HepG2 (cell line): ENCODE data around the gene MRPL10. TPM values are rescaled to one million over a fixed set of nuclear protein-coding genes. Genes with fewer than 3 reads are reported as not detected.

ENCODE experiments used
- BCL6 ChIP-seq: IDR thresholded peaks from 2 replicates; pipeline ENCODE4 v1.6.1; 2016; ENCODE audit warnings: missing genetic modification reagents, missing compliant biosample characterization
- CCDC6 ChIP-seq: sonication (generic); formaldehyde crosslinking; IDR thresholded peaks from 2 replicates; pipeline ENCODE4 v1.8.1; 2022; ENCODE audit warnings: mild to moderate bottlenecking, missing genetic modification reagents, moderate library complexity
- E2F1 ChIP-seq: sonication (generic); formaldehyde crosslinking; IDR thresholded peaks from 2 replicates; pipeline ENCODE4 v1.5.0; 2020; ENCODE audit warnings: missing genetic modification reagents
- JUND ChIP-seq: sonication (generic); formaldehyde crosslinking; IDR thresholded peaks from 2 replicates; pipeline ENCODE4 v1.8.0; 2022; ENCODE audit warnings: mild to moderate bottlenecking, missing genetic modification reagents
- MBD4 ChIP-seq: IDR thresholded peaks from 2 replicates; pipeline ENCODE4 v1.6.1; 2012; ENCODE audit warnings: low read length, inconsistent platforms, borderline replicate concordance
- PTBP1 ChIP-seq: fragments of 200-400 bp; formaldehyde crosslinking; IDR thresholded peaks from 2 replicates; pipeline ENCODE4 v1.6.1; 2018; ENCODE audit warnings: low read length, low read depth; ENCODE audit not compliant: poor library complexity, severe bottlenecking
- TFE3 ChIP-seq: IDR thresholded peaks from 2 replicates; pipeline ENCODE4 v1.6.1; 2016
- ZBTB3 ChIP-seq: sonication (generic); formaldehyde crosslinking; IDR thresholded peaks from 2 replicates; pipeline ENCODE4 v1.4.0; 2020; ENCODE audit warnings: low read depth, mild to moderate bottlenecking, moderate library complexity, missing genetic modification reagents, borderline replicate concordance
- ZNF12 ChIP-seq: sonication (generic); formaldehyde crosslinking; IDR thresholded peaks from 2 replicates; pipeline ENCODE4 v1.5.0; 2020; ENCODE audit warnings: missing genetic modification reagents
- ZNF142 ChIP-seq: sonication (generic); formaldehyde crosslinking; IDR thresholded peaks from 2 replicates; pipeline ENCODE4 v1.4.0; 2020; ENCODE audit warnings: missing genetic modification reagents
- ZNF264 ChIP-seq: sonication (generic); formaldehyde crosslinking; IDR thresholded peaks from 2 replicates; pipeline ENCODE4 v1.4.0; 2020; ENCODE audit warnings: missing genetic modification reagents
- ZNF501 ChIP-seq: sonication (generic); formaldehyde crosslinking; IDR thresholded peaks from 2 replicates; pipeline ENCODE4 v1.5.1; 2020; ENCODE audit warnings: mild to moderate bottlenecking, moderate library complexity, missing genetic modification reagents
- ZNF512B ChIP-seq: sonication (generic); formaldehyde crosslinking; IDR thresholded peaks from 2 replicates; pipeline ENCODE4 v1.5.1; 2020; ENCODE audit warnings: missing genetic modification reagents, mild to moderate bottlenecking, borderline replicate concordance
- ZNF713 ChIP-seq: sonication (generic); formaldehyde crosslinking; IDR thresholded peaks from 2 replicates; pipeline ENCODE4 v1.4.0; 2020; ENCODE audit warnings: mild to moderate bottlenecking, missing genetic modification reagents
- ZNF766 ChIP-seq: sonication (generic); formaldehyde crosslinking; IDR thresholded peaks from 2 replicates; pipeline ENCODE4 v1.5.0; 2020; ENCODE audit warnings: missing genetic modification reagents, borderline replicate concordance
- ZNF773 ChIP-seq: sonication (generic); formaldehyde crosslinking; IDR thresholded peaks from 2 replicates; pipeline ENCODE4 v1.4.0; 2020; ENCODE audit warnings: missing genetic modification reagents, borderline replicate concordance
- ZNF850 ChIP-seq: sonication (generic); formaldehyde crosslinking; conservative IDR thresholded peaks from 2 replicates; pipeline ENCODE4 v1.9.0; 2021; ENCODE audit warnings: mild to moderate bottlenecking, missing genetic modification reagents
- polyA plus RNA-seq, 8 experiments: library from polyadenylated mRNA; depleted of rRNA in 3 of 8; stranded (reverse) in 7 of 8; unstranded in 1 of 8; fragments of >200 nt; fragmentation: Illumina TruSeq in 4 of 8; extraction: Trizol in 4 of 8; gene quantifications; 2 replicates each; pipeline versions ENCODE4 v1.2.1 to v1.2.3, GENCODE V29; 2011 to 2016; ENCODE audit warnings: low read depth in 4 of 8, missing spikeins in 1 of 8, mixed read lengths in 1 of 8; ENCODE audit not compliant: insufficient read depth in 1 of 8
- total RNA-seq, 5 experiments: library from RNA; depleted of rRNA; stranded (reverse); fragments of >200 nt; fragmentation: Illumina TruSeq; extraction: Trizol; gene quantifications; 2 replicates each; pipeline ENCODE4 v1.2.3, GENCODE V29; 2016; ENCODE audit warnings: low read depth in 1 of 5

Gene MRPL10
- total and polyA plus RNA-seq, 2 of the 13 experiments (the other 11 are each of a cell fraction or from before 2014, with no cell fraction given), result 56.7 to 149 TPM

- TF ChIP-seq ZNF512B (CRISPR knock-in tag), result no peak
- TF ChIP-seq BCL6, result peak; percentile 32; the same call in 1 of the 2 replicates
- TF ChIP-seq MBD4, result no peak
- TF ChIP-seq JUND, result no peak
- TF ChIP-seq ZNF766 (CRISPR knock-in tag), result no peak
- TF ChIP-seq E2F1 (CRISPR knock-in tag), result no peak
- no peak for TF ChIP-seq ZNF850 (CRISPR knock-in tag)
- TF ChIP-seq ZNF142, result no peak
- TF ChIP-seq ZNF12 (CRISPR knock-in tag), result 0 out of 2 replicates have a peak, but pooled peaks have one; percentile 41
- no peak for TF ChIP-seq ZBTB3 (CRISPR knock-in tag)
- TF ChIP-seq PTBP1, result no peak
- TF ChIP-seq ZNF773, result no peak
- TF ChIP-seq CCDC6 (CRISPR knock-in tag), result no peak
- no peak for TF ChIP-seq ZNF264 (CRISPR knock-in tag)
- TF ChIP-seq ZNF713 (CRISPR knock-in tag), result no peak
- no peak for TF ChIP-seq TFE3 (CRISPR knock-in tag)
- peak; percentile 77; the same call in 1 of the 2 replicates for TF ChIP-seq ZNF501
Measured at GRCh38 chr17:47821424-47822391, 9.6 kb downstream of the MRPL10 start, which contains the start of gene OSBPL7 (continued).
